KMS-11 (cell line): Measurements from ENCODE around the gene FFAR4.

Experiments used
- H2AFZ ChIP-seq: fragments of 200-600 bp; sonication (generic); 2 replicates; pipeline ENCODE4 v1.6.1; 2016; ENCODE audit warnings: antibody characterized with exemption, mixed run types, low read depth
- H3K27ac ChIP-seq: fragments of 200-600 bp; sonication (generic); 2 replicates; pipeline ENCODE4 v1.6.1; 2016; ENCODE audit warnings: mild to moderate bottlenecking, mixed run types
- H3K27me3 ChIP-seq: fragments of 200-600 bp; sonication (generic); 2 replicates; pipeline ENCODE4 v1.6.1; 2017; ENCODE audit warnings: mild to moderate bottlenecking, low read depth, mixed run types, moderate library complexity; ENCODE audit not compliant: insufficient read depth
- H3K36me3 ChIP-seq: fragments of 200-600 bp; sonication (generic); 2 replicates; pipeline ENCODE4 v1.6.1; 2017; ENCODE audit warnings: mild to moderate bottlenecking, mixed run types; ENCODE audit not compliant: insufficient read depth
- H3K4me1 ChIP-seq: fragments of 200-600 bp; sonication (generic); 2 replicates; pipeline ENCODE4 v1.6.1; 2016; ENCODE audit warnings: mild to moderate bottlenecking, low read depth, mixed run types; ENCODE audit not compliant: poor library complexity, severe bottlenecking
- H3K4me2 ChIP-seq: fragments of 200-600 bp; sonication (generic); 2 replicates; pipeline ENCODE4 v1.7.0; 2016; ENCODE audit warnings: mild to moderate bottlenecking, mixed run types
- H3K4me3 ChIP-seq: fragments of 200-600 bp; sonication (generic); IDR thresholded peaks from 2 replicates; pipeline ENCODE4 v1.6.1; 2017; ENCODE audit warnings: low read depth, low read length, mixed read lengths; ENCODE audit not compliant: insufficient read depth
- H3K79me2 ChIP-seq: fragments of 200-600 bp; sonication (generic); 2 replicates; pipeline ENCODE4 v1.6.1; 2016; ENCODE audit warnings: low read depth, mixed run types; ENCODE audit not compliant: insufficient read depth
- H3K9ac ChIP-seq: fragments of 200-600 bp; sonication (generic); 2 replicates; pipeline ENCODE4 v1.6.1; 2016; ENCODE audit warnings: mild to moderate bottlenecking, mixed run types
- H4K20me1 ChIP-seq: fragments of 200-600 bp; sonication (generic); 2 replicates; pipeline ENCODE4 v1.6.1; 2016; ENCODE audit warnings: mild to moderate bottlenecking, mixed run types; ENCODE audit not compliant: insufficient read depth
- TF ChIP-seq, protein P1 (sequence below): fragments of 200-600 bp; sonication (generic); conservative IDR thresholded peaks from 2 replicates; pipeline ENCODE4 v1.6.1; 2017; ENCODE audit warnings: low read depth, mild to moderate bottlenecking, antibody characterized with exemption, low read length, moderate library complexity, mixed read lengths

Gene FFAR4

DNA sequence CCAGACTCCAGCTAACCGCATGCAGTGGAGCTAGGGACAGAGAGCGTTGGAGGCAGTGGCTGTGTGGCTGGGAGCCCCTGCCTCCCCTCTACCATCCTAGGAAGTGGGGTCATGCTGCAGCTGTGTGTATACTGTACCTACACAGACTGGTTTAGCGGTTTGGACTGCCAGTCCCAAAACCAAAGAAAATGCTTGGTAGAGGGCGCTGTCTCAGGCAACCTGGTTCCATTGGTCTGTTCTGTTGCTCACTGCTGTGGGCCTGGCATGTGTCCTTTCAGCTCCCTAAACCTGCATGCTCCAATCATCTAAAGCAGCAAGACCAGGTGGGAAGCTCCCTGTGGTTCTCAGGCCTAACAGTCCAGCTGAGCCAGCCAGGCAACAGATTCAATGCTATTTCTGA lies 30.1 kb downstream of the FFAR4 start:
- no peaks in the 10 kb centered on the region for H3K79me2 ChIP-seq
- no peaks in the 10 kb centered on the region for H3K36me3 ChIP-seq
- TF ChIP-seq, protein P1, sequence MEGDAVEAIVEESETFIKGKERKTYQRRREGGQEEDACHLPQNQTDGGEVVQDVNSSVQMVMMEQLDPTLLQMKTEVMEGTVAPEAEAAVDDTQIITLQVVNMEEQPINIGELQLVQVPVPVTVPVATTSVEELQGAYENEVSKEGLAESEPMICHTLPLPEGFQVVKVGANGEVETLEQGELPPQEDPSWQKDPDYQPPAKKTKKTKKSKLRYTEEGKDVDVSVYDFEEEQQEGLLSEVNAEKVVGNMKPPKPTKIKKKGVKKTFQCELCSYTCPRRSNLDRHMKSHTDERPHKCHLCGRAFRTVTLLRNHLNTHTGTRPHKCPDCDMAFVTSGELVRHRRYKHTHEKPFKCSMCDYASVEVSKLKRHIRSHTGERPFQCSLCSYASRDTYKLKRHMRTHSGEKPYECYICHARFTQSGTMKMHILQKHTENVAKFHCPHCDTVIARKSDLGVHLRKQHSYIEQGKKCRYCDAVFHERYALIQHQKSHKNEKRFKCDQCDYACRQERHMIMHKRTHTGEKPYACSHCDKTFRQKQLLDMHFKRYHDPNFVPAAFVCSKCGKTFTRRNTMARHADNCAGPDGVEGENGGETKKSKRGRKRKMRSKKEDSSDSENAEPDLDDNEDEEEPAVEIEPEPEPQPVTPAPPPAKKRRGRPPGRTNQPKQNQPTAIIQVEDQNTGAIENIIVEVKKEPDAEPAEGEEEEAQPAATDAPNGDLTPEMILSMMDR, result no peak
- no peaks in the 10 kb centered on the region for H3K27me3 ChIP-seq
- H4K20me1 ChIP-seq, result no peaks in the 10 kb centered on the region
- no peak overlapping the region for H3K4me2 ChIP-seq
- H3K4me3 ChIP-seq, result no peak overlapping the region
- no peak overlapping the region for H3K27ac ChIP-seq
- H3K9ac ChIP-seq, result no peak overlapping the region
- no peak overlapping the region for H2AFZ ChIP-seq
- H3K4me1 ChIP-seq, result no peaks in the 10 kb centered on the region

DNA sequence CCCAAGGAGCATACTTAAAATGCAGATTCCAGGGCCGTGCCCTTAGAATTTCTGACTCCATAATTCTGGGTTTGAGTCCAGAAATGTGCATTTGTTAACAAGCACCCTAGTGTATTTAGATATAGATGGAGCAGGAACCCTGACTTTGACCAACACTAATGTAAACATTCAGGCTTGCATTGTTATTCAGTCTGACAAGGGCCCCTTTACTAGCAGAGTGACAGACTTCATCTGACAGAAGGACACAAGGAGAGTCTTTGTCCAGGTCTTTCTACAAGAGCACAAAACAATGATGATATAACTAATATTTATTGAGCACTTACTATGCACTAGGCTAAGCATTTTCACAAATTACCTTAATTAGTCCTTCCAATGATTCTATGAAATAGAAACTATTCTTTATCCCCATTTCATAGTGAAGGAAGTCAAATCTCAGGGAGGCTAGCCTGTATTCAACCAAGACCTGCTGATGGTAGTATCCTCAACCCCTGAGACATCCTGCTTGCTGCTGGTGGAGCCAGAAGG lies 30.7 kb downstream of the FFAR4 start:
- no peaks in the 10 kb centered on the region for H3K27me3 ChIP-seq
- H3K36me3 ChIP-seq, result no peaks in the 10 kb centered on the region
- no peaks in the 10 kb centered on the region for H3K79me2 ChIP-seq
- H3K9ac ChIP-seq, result no peak overlapping the region
- H4K20me1 ChIP-seq, result no peaks in the 10 kb centered on the region
- H3K4me1 ChIP-seq, result no peaks in the 10 kb centered on the region
- TF ChIP-seq, protein P1, result no peak
- H2AFZ ChIP-seq, result no peak overlapping the region
- no peak overlapping the region for H3K4me2 ChIP-seq
- no peak overlapping the region for H3K27ac ChIP-seq
- H3K4me3 ChIP-seq, result no peak overlapping the region

DNA sequence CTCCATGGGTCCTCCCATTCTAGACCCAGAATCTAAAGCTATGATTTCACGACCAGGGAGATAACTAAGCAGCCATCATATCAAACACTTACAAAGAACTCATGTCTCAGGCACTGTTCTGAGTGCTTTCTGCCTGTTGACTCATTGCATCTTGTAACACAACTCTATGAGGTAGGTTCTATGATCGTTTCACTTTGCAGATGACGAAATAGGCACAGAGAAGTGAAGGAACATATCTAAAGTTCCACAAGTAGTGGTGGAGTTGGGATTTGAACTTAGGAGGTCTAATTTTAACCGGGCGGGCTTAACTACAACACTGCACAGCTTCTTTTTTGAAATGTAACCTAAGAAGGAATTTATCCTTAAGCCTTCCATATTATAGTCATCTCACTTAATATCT lies 31.7 kb downstream of the FFAR4 start:
- Histone ChIP-seq H3K79me2 (no peaks in the 10 kb centered on the region), H3K4me2 (no peak overlapping the region), H2AFZ (no peak overlapping the region), H4K20me1 (no peaks in the 10 kb centered on the region), H3K4me3 (no peak overlapping the region), H3K27ac (no peak overlapping the region), H3K36me3 (no peaks in the 10 kb centered on the region), H3K4me1 (no peaks in the 10 kb centered on the region), H3K27me3 (no peaks in the 10 kb centered on the region), H3K9ac (no peak overlapping the region)
- TF ChIP-seq, protein P1, result no peak

DNA sequence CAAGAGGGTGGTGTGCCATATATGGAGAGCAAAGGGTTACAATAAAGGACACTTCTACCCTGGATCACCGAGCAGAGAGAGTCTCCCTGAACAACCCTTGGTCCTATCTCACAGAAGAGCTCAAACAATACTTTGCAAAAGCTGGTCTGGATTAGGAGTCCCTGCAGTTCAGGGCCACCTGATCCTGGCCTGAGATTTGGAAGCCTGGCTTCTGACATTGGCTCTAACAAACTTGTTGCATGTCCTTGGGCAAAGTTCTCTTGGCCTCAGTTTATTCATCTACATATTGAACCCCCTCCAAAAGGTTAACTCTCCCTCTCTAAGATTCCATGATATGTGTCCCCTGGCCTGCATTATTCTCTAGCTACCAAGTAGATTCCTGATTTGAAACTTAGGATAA lies 32.9 kb downstream of the FFAR4 start:
- Histone ChIP-seq H3K4me2 (no peak overlapping the region), H3K27me3 (no peaks in the 10 kb centered on the region), H3K4me3 (no peak overlapping the region), H4K20me1 (no peaks in the 10 kb centered on the region), H3K36me3 (no peaks in the 10 kb centered on the region), H3K9ac (no peak overlapping the region), H3K4me1 (no peaks in the 10 kb centered on the region), H3K27ac (no peak overlapping the region), H3K79me2 (no peaks in the 10 kb centered on the region), H2AFZ (no peak overlapping the region)
- TF ChIP-seq, protein P1, result no peak

DNA sequence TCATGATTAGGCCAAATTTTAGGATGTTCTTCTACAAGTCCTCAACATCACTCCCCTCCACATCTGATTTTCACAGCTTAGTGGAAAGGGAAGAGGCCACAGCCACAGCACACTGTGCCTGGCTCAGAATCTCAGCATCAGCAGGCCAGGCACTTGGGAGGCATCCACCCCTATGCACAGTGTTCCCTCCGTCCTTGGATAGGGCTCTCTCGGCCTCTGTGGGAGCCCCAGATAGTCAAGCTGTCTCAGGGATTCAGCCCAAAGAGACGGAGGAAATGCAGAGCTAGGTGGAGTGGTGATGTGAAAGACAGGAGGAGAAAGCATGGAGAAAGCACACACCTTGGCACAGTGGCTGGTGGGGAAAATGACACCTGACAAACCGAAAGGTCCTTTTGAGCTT lies 33.3 kb downstream of the FFAR4 start:
- Histone ChIP-seq H3K4me1 (no peaks in the 10 kb centered on the region), H3K27ac (no peak overlapping the region), H3K36me3 (no peaks in the 10 kb centered on the region), H4K20me1 (no peaks in the 10 kb centered on the region), H2AFZ (no peak overlapping the region), H3K4me2 (no peak overlapping the region), H3K27me3 (no peaks in the 10 kb centered on the region), H3K4me3 (no peak overlapping the region), H3K9ac (no peak overlapping the region), H3K79me2 (no peaks in the 10 kb centered on the region)
- TF ChIP-seq, protein P1, result no peak
